GM20000 (cell line): ENCODE data around the gene CDH18.
"Not testable (repeated sequence)": the region's sequence is repeated elsewhere in the genome, so short reads cannot be mapped to it uniquely, and the experiment has no call there.

Experiments used
- DNase-seq: peaks from one replicate; pipeline ENCODE4 v3.0.0; 2012; ENCODE audit warnings: low spot score
- CTCF ChIP-seq: IDR thresholded peaks from 2 replicates; pipeline ENCODE4 v1.5.1; 2012; ENCODE audit warnings: mild to moderate bottlenecking, control low read depth; ENCODE audit errors: extremely low read depth, missing control alignments

CDH18 gene

GRCh38 chr5:19835442-19835841, 152.6 kb downstream of the CDH18 start:
- DNase-seq, result no peak

GRCh38 chr5:19812720-19813119, 175.3 kb downstream of the CDH18 start:
- not testable (repeated sequence) for DNase-seq

More at GRCh38 chr5:19835442-19835841, 152.6 kb downstream of the CDH18 start:
- no peak for TF ChIP-seq CTCF

- no peak for TF ChIP-seq CTCF
- no peak for DNase-seq
Measured at GRCh38 chr5:19806756-19807155, 181.2 kb downstream of the CDH18 start.

- TF ChIP-seq CTCF, result no peak
- DNase-seq, result no peak
Measured at GRCh38 chr5:19802686-19803085, 185.3 kb downstream of the CDH18 start.

GRCh38 chr5:19795218-19795617, 192.8 kb downstream of the CDH18 start:
- TF ChIP-seq CTCF, result no peak
- DNase-seq, result no peak

GRCh38 chr5:19790829-19791466, 197.1 kb downstream of the CDH18 start:
- TF ChIP-seq CTCF, result no peak
- no peak for DNase-seq

- TF ChIP-seq CTCF, result no peak
Measured at GRCh38 chr5:19782566-19782965, 205.4 kb downstream of the CDH18 start.

GRCh38 chr5:19777363-19777762, 210.6 kb downstream of the CDH18 start:
- no peak for DNase-seq

More at GRCh38 chr5:19782566-19782965, 205.4 kb downstream of the CDH18 start:
- no peak for DNase-seq

GRCh38 chr5:19776886-19777285, 211.1 kb downstream of the CDH18 start:
- not testable (repeated sequence) for DNase-seq

More at GRCh38 chr5:19777363-19777762, 210.6 kb downstream of the CDH18 start:
- no peak for TF ChIP-seq CTCF
